Coronary artery (tissue), 2 donors: ENCODE data around the gene ZMIZ1.
A peak's percentile ranks its signal among the peaks of the same experiment; 100 is the strongest.

Experiments used
- DNase-seq: peaks from one replicate; pipeline ENCODE4 v3.0.0-alpha.2; 2017; ENCODE audit warnings: low spot score
- H3K27ac ChIP-seq, 2 donors: fragments of 200-600 bp; sonication (generic); one replicate each; pipeline ENCODE4 v1.5.1; 2016 to 2019
- H3K4me3 ChIP-seq: fragments of 200-600 bp; sonication (generic); 2 replicates; pipeline ENCODE4 v1.5.1; 2016; ENCODE audit warnings: mild to moderate bottlenecking, moderate library complexity
- TF ChIP-seq, protein P1 (sequence below): fragments of 200-600 bp; sonication (generic); IDR thresholded peaks from one replicate; pipeline ENCODE4 v1.5.1; 2019; ENCODE audit warnings: antibody characterized with exemption

The ZMIZ1 gene

DNA sequence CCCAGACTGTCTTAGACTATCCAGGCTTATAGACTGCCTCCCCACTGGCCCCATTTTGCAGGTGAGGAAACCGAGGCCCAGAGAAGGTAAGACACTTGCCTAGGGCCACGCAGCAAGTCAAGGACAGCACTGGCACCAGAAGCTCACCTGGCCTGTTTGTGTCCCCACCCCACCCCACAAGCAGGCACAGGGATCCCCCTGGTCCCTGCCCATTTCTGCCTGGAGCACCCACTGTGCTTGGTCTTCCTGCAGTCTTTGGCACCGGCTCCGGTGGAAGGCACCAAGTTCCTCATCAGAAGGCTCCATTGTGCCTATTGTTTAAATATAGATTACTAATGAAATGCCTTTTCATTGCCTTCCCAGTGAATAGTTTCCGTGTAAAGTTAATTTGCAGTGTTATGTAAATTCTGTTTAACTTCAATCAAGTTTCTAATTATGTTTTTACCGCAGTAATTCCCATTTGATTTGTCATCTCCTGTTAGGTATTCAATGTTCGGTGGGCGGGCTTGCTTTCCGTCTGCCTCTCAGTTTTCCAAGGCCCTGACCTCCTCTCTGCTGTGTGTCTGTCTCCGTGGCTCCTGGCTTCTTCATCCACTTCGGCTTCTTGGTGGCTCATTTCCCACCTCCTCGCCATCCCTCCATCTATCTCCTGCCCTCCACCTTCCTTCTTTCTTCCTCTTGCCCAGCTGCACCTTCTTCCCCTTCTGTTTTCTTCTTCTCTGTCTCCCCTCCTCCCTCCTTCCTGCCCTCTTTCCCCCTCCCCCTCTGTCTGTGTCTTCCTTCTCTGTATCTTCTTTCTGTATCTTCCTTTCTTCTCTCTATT is 75.8 kb downstream of the ZMIZ1 start:
- H3K27ac ChIP-seq: peak overlapping the region in 1 of 2 donors; percentile 91
- TF ChIP-seq, protein P1, sequence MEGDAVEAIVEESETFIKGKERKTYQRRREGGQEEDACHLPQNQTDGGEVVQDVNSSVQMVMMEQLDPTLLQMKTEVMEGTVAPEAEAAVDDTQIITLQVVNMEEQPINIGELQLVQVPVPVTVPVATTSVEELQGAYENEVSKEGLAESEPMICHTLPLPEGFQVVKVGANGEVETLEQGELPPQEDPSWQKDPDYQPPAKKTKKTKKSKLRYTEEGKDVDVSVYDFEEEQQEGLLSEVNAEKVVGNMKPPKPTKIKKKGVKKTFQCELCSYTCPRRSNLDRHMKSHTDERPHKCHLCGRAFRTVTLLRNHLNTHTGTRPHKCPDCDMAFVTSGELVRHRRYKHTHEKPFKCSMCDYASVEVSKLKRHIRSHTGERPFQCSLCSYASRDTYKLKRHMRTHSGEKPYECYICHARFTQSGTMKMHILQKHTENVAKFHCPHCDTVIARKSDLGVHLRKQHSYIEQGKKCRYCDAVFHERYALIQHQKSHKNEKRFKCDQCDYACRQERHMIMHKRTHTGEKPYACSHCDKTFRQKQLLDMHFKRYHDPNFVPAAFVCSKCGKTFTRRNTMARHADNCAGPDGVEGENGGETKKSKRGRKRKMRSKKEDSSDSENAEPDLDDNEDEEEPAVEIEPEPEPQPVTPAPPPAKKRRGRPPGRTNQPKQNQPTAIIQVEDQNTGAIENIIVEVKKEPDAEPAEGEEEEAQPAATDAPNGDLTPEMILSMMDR: no peak
- DNase-seq: no peak
- H3K4me3 ChIP-seq: no peak overlapping the region

GRCh38 chr10:79145174-79145483 is 76.4 kb downstream of the ZMIZ1 start:
- peak overlapping the region in 1 of 2 donors; percentile 91 for H3K27ac ChIP-seq
- no peak for DNase-seq
- TF ChIP-seq, protein P1: no peak
- H3K4me3 ChIP-seq: no peak overlapping the region

DNA sequence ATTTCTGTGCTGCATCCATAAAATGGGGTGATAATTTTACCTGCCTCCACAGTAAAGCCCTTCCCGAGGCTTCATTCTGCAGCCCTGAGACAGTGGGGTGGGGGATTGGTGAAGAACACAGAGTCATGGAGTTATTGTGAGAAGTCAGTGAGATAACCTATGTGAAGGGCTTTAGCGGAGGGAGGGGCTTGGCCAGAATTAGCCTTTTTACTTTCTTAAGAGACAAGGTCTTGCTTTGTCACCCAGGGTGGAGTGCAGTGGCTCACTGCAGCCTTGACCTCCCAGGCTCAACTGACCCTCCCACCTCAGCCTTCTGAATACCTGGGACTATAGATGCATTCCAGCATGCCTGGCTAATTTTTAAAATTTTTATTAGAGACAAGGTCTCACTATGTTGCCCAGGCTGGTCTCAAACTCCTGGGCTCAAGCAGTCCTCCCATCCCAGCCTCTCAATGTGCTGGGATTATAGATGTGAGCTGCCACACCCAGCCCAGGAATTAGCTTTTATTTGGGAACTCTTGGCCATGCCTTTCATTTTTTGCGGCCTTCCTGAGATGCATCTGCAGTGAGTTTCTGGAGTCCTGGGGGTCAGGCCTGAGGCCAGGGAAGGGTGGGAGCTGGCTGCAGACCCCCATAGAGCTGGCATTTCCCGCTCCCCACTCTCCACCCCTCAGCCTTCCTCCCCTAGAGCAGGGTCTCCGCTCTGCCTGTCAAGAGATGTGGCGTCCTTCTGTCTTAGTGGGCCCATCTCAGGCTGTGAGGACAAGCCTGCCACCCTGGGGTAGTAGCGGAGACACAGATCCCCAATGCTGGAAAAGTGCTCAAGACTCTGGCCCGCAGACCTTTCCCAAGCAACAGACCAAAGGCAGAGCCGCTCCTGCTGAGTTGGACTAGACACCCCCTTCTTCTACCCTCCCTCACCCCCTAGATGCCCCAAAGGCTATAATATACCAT is 77.0 kb downstream of the ZMIZ1 start:
- no peak for DNase-seq
- TF ChIP-seq, protein P1: no peak
- peak overlapping the region; percentile 20 for H3K4me3 ChIP-seq
- H3K27ac ChIP-seq: peak overlapping the region; percentile 81 to 91

- TF ChIP-seq, protein P1: no peak
- no peak for DNase-seq
- Histone ChIP-seq H3K27ac (peak overlapping the region; percentile 81 to 91), H3K4me3 (peak overlapping the region; percentile 20)
Measured at GRCh38 chr10:79146611-79147130, 77.9 kb downstream of the ZMIZ1 start.

- Histone ChIP-seq H3K4me3 (no peak overlapping the region), H3K27ac (peak overlapping the region; percentile 81 to 91)
- DNase-seq: no peak
- TF ChIP-seq, protein P1: no peak
Measured at GRCh38 chr10:79147306-79147705, 78.5 kb downstream of the ZMIZ1 start.

DNA sequence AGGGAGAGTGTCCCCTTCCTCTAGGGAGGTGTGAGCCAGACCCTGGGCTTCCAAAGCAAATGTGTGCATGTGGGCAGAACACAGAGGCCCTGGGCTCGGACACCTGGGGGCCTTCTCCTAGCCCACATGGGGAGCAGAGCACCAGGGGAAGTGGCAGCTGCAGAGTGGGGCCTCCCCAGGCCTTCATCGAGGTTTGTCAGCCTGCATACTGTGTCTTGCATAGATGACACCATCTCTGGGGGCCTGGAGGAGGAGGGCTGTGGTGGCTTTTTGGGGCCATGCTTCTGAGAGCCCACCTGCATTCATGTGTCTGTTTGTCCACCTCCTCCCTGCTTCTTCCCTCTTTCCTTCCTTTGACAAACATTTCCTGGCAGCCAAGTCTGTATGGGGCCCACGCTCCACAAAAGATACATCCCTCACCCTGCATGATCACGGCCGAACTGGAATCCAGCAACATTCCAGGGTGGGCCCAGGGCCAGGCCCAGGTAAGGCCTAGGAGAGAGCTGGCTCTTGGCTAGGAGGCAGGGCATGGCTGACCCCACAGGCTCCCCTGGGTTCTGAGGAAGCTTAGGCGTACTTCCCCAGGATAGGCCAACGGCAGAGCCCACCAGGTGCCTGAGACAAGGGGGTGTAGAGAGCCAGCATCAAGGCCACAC is 79.2 kb downstream of the ZMIZ1 start:
- no peak for DNase-seq
- TF ChIP-seq, protein P1: no peak
- H3K27ac ChIP-seq: peak overlapping the region; percentile 81 to 91
- H3K4me3 ChIP-seq: no peak overlapping the region
